DMS153 (cell line): ENCODE results near the gene C7orf33.
A peak's percentile ranks its signal among the peaks of the same experiment; 100 is the strongest.
"Not testable (repeated sequence)": the region's sequence is repeated elsewhere in the genome, so short reads cannot be mapped to it uniquely, and the experiment has no call there.

Experiments
- DNase-seq: peaks from one replicate; lab custom pipeline; 2025; lab: John Stamatoyannopoulos, UW

The C7orf33 gene

GRCh38 chr7:148590471-148590870 lies at the start of gene C7orf33:
Gene C7orf33 (plus strand): TSS chr7:148590766. CDS start chr7:148590926, 160 bp downstream.
- DNase-seq, result no peak

- DNase-seq, result no peak
Measured at GRCh38 chr7:148541891-148542504, 48.6 kb upstream of the C7orf33 start.

GRCh38 chr7:148543302-148543701 lies 47.3 kb upstream of the C7orf33 start:
- DNase-seq, result no peak

- DNase-seq, result no peak
Measured at GRCh38 chr7:148545172-148545571, 45.4 kb upstream of the C7orf33 start.

- DNase-seq, result no peak
Measured at GRCh38 chr7:148545932-148546331, 44.6 kb upstream of the C7orf33 start.

- DNase-seq, result no peak
Measured at GRCh38 chr7:148546857-148547256, 43.7 kb upstream of the C7orf33 start.

GRCh38 chr7:148547951-148548350 lies 42.6 kb upstream of the C7orf33 start:
- DNase-seq, result no peak

- DNase-seq, result no peak
Measured at GRCh38 chr7:148553979-148554378, 36.6 kb upstream of the C7orf33 start.

- DNase-seq, result no peak
Measured at GRCh38 chr7:148556892-148557291, 33.7 kb upstream of the C7orf33 start.

- DNase-seq, result no peak
Measured at GRCh38 chr7:148558914-148559313, 31.7 kb upstream of the C7orf33 start.

GRCh38 chr7:148561099-148561498 lies 29.5 kb upstream of the C7orf33 start:
- no peak for DNase-seq

GRCh38 chr7:148563583-148564274 lies 26.8 kb upstream of the C7orf33 start:
- no peak for DNase-seq

- DNase-seq, result not testable (repeated sequence)
Measured at GRCh38 chr7:148564275-148564951, 26.2 kb upstream of the C7orf33 start.

GRCh38 chr7:148566736-148567135 lies 23.8 kb upstream of the C7orf33 start:
- DNase-seq, result no peak

- no peak for DNase-seq
Measured at GRCh38 chr7:148567524-148567923, 23.0 kb upstream of the C7orf33 start.

- no peak for DNase-seq
Measured at GRCh38 chr7:148570510-148570909, 20.1 kb upstream of the C7orf33 start.

- DNase-seq, result not testable (repeated sequence)
Measured at GRCh38 chr7:148570973-148571372, 19.6 kb upstream of the C7orf33 start.

- no peak for DNase-seq
Measured at GRCh38 chr7:148571381-148571780, 19.2 kb upstream of the C7orf33 start.

- no peak for DNase-seq
Measured at GRCh38 chr7:148572067-148572522, 18.5 kb upstream of the C7orf33 start.

- DNase-seq, result not testable (repeated sequence)
Measured at GRCh38 chr7:148573581-148573980, 17.0 kb upstream of the C7orf33 start.

- DNase-seq, result peak; percentile 25
Measured at GRCh38 chr7:148575640-148576411, 14.7 kb upstream of the C7orf33 start.

- DNase-seq, result no peak
Measured at GRCh38 chr7:148579366-148579765, 11.2 kb upstream of the C7orf33 start.
